ENCODE data around the gene BTNL8. TPM values are rescaled to one million over a fixed set of nuclear protein-coding genes. Genes with fewer than 3 reads are reported as not detected.
A peak's percentile ranks its signal among the peaks of the same experiment; 100 is the strongest.

The BTNL8 gene
- total RNA-seq, 1 experiment from 2014 or later: not detected

- no peak overlapping the region for H3K4me2 ChIP-seq (ENCODE audit: low read length)
- no peak overlapping the region for H3K27ac ChIP-seq (ENCODE audit: low read length)
- H3K9me3 ChIP-seq (ENCODE audit: low read length): no peaks in the 10 kb centered on the region
- BruUV-seq (replicated peaks): no TSS peak
- no peak overlapping the region for H2AFZ ChIP-seq (ENCODE audit: low read length)
- peaks cover 8% of the 10 kb centered on the region; the same call in 1 of the 2 replicates for H3K36me3 ChIP-seq (ENCODE audit: low read depth, low read length)
- H3K9ac ChIP-seq (ENCODE audit: low read length): no peak overlapping the region
- no peaks in the 10 kb centered on the region for H4K20me1 ChIP-seq (ENCODE audit: low read length)
- H3K27me3 ChIP-seq (ENCODE audit: low read length): no peaks in the 10 kb centered on the region
- no peaks in the 10 kb centered on the region for H3K9me2 ChIP-seq (replicated peaks; ENCODE audit: low read length)
- no peaks in the 10 kb centered on the region for H3F3A ChIP-seq (ENCODE audit: low read length, unreplicated experiment)
- intact Hi-C loops (cut with micrococcal nuclease): no loop called here
- ChIA-PET POLR2A (ENCODE audit: unreplicated experiment) (no interaction called here), CTCF (no interaction called here)
- H3K4me3 ChIP-seq (ENCODE audit: low read length): no peak overlapping the region
- DNase-seq (no peak), ATAC-seq (no peak)
- TF ChIP-seq CTCF (conservative IDR thresholded peaks at IDR 0.05; ENCODE audit: low read depth, low read length) (no peak), EZH2 (IDR thresholded peaks at IDR 0.05; ENCODE audit: low read length, unreplicated experiment) (no peak), EZH2phosphoT487 (IDR thresholded peaks at IDR 0.05; ENCODE audit: borderline replicate concordance, low read length) (no peak)
- H3K4me1 ChIP-seq (ENCODE audit: insufficient read depth, low read length): peaks cover 13% of the 10 kb centered on the region
- H3K79me2 ChIP-seq (ENCODE audit: low read length): peaks cover 31% of the 10 kb centered on the region
Observed at GRCh38 chr5:180858586-180858985, 40.4 kb upstream of the BTNL8 start.

DNA sequence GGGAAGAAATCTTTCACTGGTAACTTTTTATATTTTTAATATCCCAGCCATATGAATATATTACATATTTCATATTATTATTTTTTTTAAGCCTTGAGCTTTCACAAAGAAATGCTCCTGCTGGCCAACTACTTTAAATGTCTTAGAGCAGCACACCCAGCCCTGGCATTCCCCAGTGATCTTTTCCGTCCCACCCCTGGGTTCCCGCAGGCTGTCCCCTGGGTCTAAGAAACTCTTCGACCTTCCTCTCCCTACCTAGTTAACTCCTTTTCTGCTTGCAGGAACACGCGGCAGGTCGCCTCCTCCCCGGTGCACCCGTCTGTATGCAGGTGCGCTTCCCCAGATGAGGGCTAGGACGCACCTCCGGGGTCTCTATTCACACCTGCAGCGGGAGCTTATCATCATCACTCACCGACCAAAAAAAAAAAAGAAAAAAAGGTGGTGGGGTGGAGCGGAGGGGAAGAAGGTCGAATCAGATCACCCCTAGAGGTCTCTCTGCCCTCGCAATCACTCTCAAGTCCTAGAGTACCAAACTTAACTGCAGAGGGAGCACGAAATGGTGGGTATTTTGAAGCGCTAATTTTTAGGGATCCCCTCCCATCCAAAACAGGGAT is 38.6 kb upstream of the BTNL8 start:
- CTCF ChIA-PET: interaction anchor here (0.5 to 0.7 kb wide), 8 partner anchors 9 to 885 kb away, joined by 3 to 18 read pairs (median 6); no protein-coding TSS in a partner anchor
- H3F3A ChIP-seq (ENCODE audit: low read length, unreplicated experiment): no peaks in the 10 kb centered on the region
- H3K4me3 ChIP-seq (ENCODE audit: low read length): peak overlapping the region; percentile 99
- no peaks in the 10 kb centered on the region for H3K9me3 ChIP-seq (ENCODE audit: low read length)
- peak overlapping the region; percentile 100 for H2AFZ ChIP-seq (ENCODE audit: low read length)
- H3K9me2 ChIP-seq (replicated peaks; ENCODE audit: low read length): no peaks in the 10 kb centered on the region
- intact Hi-C loops (cut with micrococcal nuclease): loop anchor here (1.0 to 2.0 kb wide), 3 partner anchors 34 to 292 kb away; partner anchors contain the start of gene MGAT1
- TSS peak; percentile 62 for BruUV-seq (replicated peaks)
- peak overlapping the region; percentile 88 for H3K4me2 ChIP-seq (ENCODE audit: low read length)
- no peaks in the 10 kb centered on the region for H4K20me1 ChIP-seq (ENCODE audit: low read length)
- peaks cover 31% of the 10 kb centered on the region for H3K79me2 ChIP-seq (ENCODE audit: low read length)
- H3K4me1 ChIP-seq (ENCODE audit: insufficient read depth, low read length): peaks cover 14% of the 10 kb centered on the region
- H3K27ac ChIP-seq (ENCODE audit: low read length): peak overlapping the region; percentile 76
- ATAC-seq: peak; percentile 51
- H3K27me3 ChIP-seq (ENCODE audit: low read length): no peaks in the 10 kb centered on the region
- peak overlapping the region; percentile 98 for H3K9ac ChIP-seq (ENCODE audit: low read length)
- H3K36me3 ChIP-seq (ENCODE audit: low read depth, low read length): peaks cover 8% of the 10 kb centered on the region; the same call in 1 of the 2 replicates
- TF ChIP-seq EZH2phosphoT487 (IDR thresholded peaks at IDR 0.05; ENCODE audit: borderline replicate concordance, low read length): no peak
- peak; percentile 63 for TF ChIP-seq CTCF (conservative IDR thresholded peaks at IDR 0.05; ENCODE audit: low read depth, low read length)
- POLR2A ChIA-PET (ENCODE audit: unreplicated experiment): interaction anchor here (0.6 kb wide), 2 partner anchors 8 to 76 kb away, joined by 7 to 9 read pairs; no protein-coding TSS in a partner anchor
- DNase-seq: peak; percentile 46

Measured in PC-3 (cell line).